Fibroblast of peridontal ligament (primary cell): ENCODE results near the gene PLD1.
"Not testable (repeated sequence)": the region's sequence is repeated elsewhere in the genome, so short reads cannot be mapped to it uniquely, and the experiment has no call there.

ENCODE experiments used
- DNase-seq: peaks from one replicate; pipeline ENCODE4 v3.0.0-alpha.2; 2010; ENCODE audit errors: extremely low read depth

Gene PLD1

DNA sequence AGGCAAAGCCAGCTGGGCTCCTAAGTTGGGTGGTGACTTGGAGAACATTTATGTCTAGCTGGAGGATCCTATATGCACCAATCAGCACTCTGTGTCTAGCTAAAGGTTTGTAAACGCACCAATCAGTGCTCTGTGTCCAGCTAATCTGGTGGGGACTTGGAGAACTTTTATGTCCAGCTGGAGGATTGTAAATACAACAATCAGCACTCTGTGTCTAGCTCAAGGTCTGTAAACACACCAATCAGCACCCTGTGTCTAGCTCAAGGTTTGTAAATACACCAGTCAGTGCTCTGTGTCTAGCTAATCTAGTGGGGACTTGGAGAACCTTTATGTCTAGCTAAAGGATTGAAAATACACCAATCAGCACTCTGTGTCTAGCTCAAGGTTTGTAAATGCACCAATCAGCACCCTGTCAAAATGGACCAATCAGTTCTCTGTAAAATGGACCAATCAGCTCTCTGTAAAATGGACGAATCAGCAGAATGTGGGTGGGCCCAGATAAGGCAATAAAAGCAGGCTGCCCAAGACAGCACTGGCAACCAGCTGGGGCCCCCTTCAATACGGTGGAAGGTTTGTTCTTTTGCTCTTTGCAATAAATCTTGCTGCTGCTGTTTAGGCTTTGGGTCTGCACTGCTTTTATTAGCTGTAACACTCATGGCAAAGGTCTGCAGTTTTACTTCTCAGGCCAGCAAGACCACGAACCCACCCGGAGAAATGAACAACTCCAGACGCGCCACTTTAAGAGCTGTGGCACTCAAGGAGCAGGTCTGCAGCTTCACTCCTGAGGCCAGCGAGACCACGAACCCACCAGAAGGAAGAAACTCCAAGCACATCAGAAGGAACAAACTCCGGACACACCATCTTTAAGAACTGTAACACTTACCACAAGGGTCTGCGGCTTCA lies 63.7 kb downstream of the PLD1 start:
- not testable (repeated sequence) for DNase-seq

DNA sequence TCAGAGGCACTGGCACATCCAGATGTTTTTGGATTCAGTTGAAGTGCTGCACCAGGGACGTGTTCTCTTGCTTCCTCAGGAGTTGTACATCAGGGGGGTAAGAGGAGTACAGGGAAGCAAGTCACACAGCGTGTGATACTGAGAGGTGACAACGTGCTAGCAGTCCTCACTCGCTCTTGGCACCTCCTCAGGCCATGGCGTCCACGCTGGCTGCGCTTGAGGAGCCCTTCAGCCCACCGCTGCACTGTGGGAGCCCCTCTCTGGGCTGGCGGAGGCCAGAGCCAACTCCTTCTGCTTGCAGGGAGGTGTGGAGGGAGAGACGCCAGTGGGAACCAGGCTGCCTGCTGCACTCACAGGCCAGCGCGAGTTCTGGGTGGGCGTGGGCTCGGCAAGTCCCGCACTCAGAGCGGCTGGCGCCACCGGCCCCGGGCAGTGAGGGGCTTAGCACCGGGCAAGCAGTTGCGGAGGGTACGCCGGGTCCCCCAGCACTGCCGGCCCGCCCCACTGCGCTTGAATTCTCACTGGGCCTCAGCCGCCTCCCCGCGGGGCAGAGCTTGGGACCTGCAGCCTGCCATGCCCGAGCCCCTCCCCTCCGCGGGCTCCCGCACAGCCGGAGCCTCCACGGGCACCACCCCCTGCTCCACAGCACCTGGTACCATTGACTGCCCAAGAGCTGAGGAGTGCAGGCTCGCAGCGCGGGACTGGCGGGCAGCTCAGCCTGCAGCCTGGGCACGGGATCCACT lies 64.5 kb downstream of the PLD1 start:
- no peak for DNase-seq

DNA sequence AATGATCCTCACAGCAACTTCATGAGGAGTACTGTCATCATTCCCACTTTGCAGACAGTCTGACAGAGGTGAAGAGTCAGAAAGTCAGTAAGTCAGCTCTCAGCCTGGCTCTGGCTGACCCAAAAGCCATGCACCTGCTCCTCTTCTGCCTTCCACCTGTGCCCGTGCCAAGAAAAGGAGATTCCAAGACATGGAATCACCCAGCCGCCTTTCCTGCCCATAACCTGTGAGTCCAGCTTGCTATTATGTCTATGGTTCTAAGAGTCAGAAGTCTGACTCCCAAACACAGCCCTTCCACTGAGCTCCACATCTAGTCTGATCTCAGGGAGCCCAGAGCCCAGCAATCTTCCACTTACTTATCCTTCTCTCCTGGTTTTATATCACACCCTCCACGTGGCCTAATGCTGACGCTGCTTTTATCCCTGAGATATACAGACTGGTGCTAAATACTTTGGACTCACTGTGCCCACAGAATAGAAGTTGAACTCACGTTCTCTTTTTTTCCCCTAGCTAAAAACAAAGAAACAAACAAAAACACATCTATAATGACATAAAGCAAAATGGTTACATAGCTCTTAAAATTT lies 66.0 kb downstream of the PLD1 start:
- DNase-seq, result no peak

DNA sequence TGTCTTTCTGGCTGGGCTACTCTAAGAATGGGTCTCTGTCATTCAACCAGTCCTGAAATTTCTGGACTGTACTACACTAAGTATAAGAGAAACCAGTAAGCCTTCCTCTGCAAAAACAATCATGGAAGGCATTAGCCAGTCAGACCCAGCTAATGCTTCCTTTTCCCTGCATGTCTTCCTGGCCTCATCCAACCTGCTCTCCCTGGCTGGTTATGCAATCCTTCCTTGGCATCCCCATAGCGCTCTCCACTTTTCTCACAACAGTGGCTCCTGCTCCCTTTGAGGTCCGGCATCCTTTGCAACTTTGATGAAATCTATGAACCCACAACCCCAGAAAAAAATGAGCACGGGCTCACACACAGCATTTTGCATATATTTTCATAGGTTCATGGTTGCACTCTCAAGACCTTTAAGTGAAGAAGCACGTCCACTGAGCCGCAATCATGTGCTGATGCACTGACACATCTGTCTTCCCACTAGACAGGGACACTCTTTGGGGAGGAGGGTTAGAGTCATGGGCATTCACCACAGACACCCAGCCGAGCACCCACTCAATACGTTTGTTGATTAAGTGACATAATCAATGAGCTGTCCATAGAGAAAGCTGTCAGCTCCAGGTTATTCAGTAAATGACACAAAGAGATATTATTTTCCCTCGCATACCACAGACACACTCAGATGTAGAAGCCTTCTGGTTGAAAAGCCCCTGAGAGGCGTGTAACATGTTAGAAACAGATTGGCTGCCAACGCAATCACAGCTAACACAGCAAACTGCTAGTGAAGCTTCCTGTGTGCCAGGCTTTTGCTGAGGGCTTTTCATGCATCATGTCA lies 66.7 kb downstream of the PLD1 start:
- DNase-seq, result no peak

DNA sequence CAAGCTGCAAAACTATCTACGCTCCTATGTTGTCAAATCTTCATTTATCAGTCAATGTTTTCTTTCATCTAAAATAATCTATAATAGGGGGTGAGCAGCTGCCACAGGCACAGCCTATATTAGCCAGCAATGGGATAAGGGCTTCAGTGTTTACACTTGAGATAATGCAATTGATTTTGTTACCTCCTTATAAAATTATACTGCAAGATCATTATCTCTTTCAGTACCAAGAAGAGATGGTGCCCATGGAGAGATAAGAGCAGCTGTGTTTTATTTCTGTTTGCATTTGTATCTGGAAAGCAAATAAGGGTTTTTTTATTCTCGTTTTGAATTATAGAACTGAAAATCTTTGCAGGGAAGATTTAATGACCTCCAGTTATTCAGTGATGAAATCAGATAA lies 68.9 kb downstream of the PLD1 start:
- no peak for DNase-seq

DNA sequence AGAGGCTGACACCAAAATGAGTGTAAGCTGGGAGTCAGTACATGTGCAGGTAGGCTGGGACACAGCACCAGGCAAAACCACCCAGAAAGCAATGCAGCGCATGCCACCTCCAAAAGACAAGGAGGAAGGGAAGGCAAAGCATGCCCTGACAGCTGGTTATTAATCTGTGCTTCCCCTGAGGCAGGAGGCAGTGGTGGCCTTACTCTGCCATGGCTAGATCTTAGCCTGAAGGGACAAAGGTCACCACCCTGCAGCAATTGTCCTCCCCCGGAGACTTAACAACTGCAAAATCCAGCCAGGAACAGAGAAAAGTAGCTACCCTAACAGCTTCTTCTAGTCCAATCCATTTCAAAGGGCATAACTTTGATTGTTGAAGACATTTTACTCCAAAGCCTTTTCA lies 73.7 kb downstream of the PLD1 start:
- no peak for DNase-seq

DNA sequence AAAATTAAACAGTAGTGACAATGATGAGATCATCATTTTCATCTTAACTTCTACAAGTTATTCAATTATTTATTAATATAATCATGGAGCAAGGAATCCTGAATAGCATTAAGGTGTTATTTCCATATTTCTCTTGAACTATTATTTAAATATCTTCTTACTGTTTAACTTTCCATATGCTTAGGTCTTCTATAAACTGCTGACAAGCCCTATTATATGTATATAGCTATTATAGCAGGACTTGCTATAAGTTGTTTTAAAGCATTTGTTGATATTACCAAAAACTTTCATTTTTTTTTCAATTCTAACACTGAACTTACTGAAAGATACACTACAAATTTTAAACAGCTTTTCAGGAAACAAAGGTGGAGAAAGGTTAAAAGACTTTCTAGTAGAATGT lies 76.7 kb downstream of the PLD1 start:
- no peak for DNase-seq

DNA sequence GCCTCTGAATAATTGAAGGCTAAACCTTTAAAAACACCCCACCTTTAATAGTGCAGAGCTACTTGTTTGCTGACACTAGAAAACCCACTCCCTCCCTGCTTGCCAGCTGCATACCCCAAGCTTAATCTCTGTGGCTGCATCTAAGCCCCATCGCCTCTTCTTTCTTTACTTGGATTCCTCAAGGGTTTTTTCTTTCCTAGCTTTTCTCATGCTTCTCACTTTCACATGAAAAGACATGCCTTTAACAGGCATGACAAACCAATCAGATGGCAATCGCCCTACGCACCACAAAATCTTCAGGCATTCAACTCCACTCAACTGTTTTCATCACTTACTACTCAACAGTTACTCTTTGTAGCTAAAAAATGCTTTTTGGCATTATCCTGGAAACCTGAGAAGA lies 77.5 kb downstream of the PLD1 start:
- no peak for DNase-seq

DNA sequence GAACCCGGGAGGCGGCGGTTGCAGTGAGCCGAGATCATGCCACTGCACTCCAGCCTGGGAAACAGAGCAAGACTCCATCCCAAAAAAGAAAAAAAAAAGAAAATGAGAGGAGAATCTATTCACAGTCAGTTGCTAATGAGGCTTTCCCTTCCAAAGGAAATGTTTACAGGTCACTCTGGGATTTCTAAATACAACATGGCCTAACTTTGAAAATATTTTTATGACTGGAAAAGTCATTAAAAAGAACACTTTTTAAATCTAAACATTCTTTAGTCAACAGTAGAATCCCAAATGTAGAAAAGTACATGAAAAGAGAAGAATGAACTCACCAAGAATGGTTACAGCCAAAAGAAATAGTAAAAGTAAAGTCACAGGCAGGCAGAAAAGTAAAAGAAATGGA lies 78.6 kb downstream of the PLD1 start:
- no peak for DNase-seq

DNA sequence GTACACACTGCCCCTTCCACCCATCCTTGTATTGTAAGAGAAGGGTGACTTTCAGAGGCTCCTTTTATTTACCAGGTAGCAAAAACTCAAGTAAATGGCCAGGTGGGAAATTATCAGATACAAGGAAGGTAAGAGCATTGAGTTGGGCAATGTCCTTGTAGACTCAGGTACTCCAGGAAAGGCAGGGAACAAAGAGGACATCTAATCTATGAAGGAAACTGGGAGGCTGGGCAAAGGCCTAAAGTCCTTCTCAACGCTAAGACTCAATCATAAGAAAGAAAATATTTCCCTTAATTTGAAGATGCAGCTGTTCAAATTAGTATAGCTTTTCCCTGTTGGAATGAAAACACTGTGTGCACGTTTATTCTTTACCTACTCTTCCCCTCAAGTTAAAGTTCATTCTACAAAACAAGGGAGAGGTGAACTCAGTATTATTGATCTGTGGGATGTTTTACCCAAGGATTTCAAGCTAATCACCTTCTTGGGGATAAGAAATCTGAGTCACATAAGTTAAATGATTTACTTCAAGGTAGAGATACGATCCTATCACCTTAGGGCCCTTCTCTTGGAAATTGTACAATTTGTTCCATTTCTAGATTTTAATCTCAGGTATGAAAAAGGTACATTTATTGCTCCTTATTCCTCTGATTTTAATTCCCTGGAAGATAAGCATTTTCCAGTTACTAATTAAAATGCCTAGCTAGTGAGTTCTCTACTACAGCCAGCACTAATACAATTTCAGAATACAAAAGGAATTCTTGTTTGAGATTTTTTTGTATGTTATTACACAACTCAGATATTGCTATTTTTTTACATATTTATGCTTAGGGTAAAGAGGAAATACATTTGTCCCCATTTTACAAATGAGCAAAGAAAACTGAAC lies 80.6 kb downstream of the PLD1 start:
- no peak for DNase-seq

DNA sequence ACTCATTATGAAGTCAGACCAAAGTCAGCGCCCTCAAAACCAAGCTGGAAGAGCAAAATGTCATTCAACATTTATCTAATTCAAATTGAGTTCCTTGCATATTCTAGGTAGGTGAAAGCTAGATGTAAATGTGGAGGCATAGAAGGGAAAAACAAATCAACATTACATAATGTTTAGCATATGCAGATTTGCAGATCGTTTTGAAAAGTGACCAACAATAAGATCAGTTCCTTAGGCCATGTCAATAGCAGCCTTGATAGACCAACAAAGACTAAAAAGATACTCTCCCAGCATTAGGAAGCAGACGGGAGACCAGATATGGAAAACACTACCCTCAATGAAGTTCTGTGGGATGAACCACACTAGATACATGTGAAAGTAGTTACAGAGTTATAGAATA lies 83.0 kb downstream of the PLD1 start:
- no peak for DNase-seq

DNA sequence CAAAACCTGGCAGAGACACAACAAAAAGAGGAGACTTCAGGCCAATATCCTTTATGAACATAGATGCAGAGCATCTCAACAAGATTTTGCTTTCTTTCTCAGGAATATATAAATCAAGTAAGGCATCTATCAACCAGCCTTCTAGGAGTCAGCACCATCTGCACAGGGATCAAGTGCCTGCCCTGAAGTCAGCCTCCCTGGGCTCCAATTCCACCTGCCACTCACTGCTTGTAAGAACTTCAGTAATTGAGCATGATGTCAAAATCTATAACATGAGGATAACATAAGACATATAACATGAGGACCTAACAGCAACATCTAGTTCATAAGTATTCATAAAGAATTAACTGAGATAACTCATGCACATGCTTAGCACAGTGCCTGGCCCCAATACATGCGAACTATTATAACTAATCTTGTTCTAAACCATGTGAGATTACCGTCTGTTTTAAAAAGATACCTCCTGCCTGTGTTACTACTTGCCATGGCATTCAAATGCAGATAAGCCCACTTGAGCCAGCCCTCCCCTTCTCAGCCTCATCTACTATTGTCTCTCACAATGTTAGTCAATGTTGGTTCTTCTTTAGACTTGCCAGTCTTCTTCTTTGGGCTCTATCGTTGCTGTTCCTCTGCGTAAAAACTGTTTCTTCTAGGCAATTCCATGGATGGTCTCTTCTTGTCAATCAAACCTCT lies 91.6 kb downstream of the PLD1 start:
- DNase-seq, result no peak

DNA sequence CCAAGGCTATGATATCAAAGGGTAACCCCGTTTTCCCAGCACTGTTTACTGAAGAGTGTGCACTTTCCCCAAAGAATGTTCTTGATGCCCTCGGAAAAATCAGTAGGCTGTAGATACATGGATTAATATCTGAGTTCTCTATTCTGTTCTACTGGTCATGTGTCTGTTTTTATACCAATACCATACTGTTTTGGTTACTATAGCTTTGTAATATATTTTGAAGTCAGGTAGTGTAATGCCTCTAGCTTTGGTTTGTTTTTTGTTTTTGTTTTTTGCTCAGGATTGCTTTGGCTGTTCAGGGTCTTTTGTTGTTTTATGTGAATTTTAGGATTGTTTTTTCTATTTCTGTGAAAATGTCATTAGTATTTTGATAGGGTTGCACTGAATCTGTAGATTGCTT lies 95.1 kb downstream of the PLD1 start:
- no peak for DNase-seq

DNA sequence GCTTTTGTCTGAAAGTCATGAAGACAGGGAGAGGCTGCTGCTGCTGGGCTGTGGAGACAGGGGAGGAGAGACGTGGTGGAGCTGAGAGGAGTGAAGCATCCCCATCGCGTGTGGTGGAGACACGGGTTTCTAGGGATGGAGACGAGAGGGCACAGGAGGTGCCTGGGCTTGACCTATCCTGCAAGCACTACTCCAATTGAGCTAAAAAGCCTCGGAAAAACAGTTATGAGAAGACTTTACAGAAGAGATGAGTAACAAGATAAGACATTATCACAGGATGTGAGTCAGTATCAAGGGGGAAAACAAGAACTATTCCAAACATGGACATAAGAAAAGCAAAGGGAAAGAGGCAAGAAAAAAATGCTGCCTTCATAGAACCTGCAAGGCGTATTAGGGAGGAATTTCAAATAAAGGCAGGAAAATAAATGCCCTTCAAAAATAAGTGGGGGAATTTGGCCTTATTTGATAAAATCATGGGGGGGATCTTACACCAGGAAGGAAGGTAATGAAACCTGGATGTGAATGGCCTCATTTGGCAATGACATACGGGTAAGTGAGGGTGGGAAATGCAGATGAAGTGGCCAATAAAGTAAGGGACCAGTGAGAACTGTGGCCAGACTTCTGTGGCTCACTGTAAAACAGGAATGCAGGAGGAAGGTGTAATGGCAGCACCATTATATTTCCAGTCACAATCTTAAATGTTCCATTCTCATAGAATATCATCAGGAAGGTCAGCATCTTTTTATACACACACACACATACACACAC lies 97.9 kb downstream of the PLD1 start:
- DNase-seq, result no peak

DNA sequence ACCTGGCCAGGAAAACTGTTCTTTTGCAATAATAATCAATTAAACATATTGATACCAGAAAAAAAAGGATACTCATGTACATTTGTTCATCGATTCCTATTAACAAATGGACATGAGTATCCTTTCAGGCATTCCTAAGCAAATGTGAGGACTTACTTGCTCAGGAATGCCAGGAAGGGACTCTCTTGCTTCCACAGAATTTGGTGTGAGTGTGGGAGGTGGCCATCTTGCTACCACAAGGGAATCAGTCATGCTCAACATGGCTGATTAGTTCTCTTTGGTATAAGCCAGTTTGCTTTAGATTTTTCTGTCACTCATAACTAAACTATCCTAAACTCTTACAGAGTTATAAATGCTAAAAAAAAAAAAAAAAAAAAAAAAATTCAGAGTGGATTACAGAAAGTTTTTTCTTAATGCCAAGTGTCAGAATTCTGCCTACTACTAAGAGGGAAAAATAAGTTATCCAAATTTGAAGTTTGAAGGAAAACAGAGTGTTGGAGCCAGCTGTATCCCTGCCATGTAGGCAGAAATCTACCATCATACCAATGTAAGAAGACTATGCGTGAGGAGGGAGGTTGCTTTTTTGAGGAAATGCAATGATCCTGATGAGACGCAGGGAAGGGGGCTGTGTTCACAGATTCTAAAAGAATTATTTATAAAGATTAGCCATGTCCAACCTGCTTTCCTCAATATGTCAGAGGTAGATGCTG lies 98.7 kb downstream of the PLD1 start:
- no peak for DNase-seq

DNA sequence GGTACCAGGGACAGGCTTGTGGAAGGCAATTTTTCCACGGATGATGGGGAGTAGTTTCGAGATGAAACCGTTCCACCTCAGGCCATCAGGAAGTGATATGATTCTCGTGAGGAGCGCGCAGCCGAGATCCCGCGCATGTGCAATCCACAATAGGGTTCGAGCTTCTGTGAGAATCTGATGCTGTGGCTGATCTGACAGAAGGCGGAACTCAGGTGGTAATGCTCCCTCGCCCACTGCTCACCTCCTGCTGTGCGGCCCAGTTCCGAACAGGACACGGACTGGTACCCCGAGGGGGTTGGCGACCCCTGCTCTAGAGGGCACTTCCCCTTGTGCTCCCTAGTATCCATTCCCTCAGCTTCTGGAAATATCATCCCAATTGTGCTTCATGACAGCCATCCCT lies 99.9 kb downstream of the PLD1 start:
- DNase-seq, result no peak

DNA sequence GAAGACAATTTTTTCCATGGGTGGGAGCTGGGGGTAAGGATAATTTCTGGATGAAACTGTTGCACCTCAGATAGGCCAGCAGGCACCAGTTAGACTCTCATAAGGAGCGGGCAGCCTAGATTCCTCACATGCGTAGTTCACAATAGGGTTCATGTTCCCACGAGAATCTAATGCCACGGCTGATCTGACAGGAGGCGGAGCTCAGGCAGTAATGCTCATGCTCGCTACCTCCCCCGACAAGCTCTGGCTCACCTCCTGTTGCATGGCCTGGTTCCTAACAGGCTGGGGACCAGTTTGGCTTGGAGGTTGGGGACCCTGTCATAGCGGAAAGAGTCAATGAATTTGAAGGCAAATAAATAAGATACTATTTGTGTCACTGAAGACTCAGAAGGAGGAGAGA lies 105.5 kb downstream of the PLD1 start:
- no peak for DNase-seq

DNA sequence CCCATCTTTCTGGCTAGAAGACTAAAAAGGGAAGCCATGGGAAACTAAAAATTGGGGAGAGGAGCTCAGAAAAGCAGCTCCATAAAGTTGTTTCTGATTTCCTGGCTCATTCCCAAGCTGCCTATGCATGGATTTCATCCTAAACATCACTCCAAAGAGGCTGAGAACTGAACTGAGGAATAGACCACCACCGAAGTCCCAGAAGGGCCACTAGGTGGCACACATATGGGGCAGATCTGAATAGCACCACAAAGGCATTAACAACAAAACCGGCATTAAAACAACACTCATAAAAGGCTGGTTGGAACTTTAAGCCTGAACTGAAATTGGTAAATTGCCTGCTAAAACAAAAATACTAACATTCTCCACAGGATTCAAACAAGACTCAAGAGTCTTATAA lies 106.3 kb downstream of the PLD1 start:
- peak; percentile 50 for DNase-seq

DNA sequence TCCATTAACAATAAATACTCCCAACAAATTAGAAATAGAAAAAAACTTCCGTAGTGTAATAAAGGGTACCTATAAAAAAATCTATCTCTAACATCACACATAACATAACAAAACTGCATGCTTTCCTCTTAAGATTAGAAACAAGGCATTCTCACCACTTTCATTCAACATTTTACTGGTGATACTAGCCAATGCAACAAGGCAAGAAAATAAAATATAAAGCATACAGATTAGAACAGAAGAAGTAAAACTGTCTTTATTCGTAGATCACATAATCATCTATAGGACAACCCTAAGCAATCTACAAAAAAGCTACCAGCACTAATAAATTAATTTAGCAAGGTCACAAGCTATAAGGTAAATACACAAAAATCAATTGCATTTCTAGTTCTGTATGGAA lies 107.1 kb downstream of the PLD1 start:
- DNase-seq, result no peak
